ENCODE results near the gene GOLT1B. TPM values are rescaled to one million over a fixed set of nuclear protein-coding genes. Genes with fewer than 3 reads are reported as not detected.
"Not testable (repeated sequence)": the region's sequence is repeated elsewhere in the genome, so short reads cannot be mapped to it uniquely, and the experiment has no call there.

Gene GOLT1B, protein sequence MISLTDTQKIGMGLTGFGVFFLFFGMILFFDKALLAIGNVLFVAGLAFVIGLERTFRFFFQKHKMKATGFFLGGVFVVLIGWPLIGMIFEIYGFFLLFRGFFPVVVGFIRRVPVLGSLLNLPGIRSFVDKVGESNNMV
- total RNA-seq, result 26.3 and 30.8 TPM in 2 replicates
- long read RNA-seq, transcript GOLT1B-201 (5 exons, 3,227 nt), result major isoform, 84 of 101 reads
- long read RNA-seq, partial matches to known transcripts, result 0 of 101 reads
- long read RNA-seq, other reads (novel, unspliced or antisense), result 6 of 101 reads

DNA sequence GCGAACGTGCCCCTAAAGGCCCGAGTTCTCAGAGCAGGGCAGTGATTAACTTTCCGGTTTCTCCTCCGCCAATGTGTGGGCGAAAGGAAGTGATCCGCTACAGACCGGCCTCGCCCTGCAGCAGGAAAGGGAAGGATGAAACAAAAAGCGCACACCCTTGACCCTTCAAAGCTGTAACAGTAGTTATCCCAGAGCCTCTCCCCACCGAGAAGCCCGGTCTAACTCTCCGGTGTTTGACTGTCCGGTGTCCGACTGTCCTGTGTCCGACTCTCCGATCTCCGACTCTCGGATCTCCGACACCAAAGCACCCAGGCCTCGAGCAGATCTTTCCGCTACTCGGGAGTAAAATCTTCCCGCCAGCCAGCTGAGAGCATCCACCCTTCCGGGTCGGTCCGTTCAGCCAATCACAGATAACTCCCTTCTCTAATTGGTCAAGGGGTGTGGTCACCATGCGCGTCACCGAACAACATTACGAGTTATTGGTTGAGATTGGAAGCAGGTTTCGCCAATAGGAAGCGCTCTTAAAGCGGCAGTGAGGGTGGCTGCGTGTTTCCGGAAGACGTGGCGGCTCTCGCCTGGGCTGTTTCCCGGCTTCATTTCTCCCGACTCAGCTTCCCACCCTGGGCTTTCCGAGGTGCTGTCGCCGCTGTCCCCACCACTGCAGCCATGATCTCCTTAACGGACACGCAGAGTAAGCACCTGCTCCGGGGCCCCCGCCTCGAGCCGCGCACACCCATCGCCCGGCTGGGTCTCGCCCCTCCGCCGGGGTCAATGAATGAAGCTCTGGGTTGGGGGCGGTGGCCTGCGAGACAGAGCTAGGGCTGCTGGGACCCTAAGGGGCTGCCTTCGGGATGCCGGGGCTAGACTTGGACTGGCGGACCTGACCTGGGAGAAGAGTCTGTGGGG is at the start of gene GOLT1B, which contains the start of gene RECQL:
Gene GOLT1B, plus strand, starts transcription at position 532 of the 906 bp plus-strand sequence. Its CDS starts 135 bp downstream, at position 667.
Gene RECQL, minus strand, starts transcription at position 378 of the 906 bp plus-strand sequence. CDS start 2,065 bp downstream, outside the sequence.
- peaks cover 20% of the 10 kb centered on the region for H3K4me1 Mint-ChIP-seq
- H3K9me3 Mint-ChIP-seq, result no peaks in the 10 kb centered on the region
- no peaks in the 10 kb centered on the region for H3K27me3 Mint-ChIP-seq (ENCODE audit: low read depth)
- peak; percentile 79 for DNase-seq (ENCODE audit: low read depth, low spot score)
- H3K4me3 Mint-ChIP-seq, result no peak within 1 kb of the TSS
- H3K27ac Mint-ChIP-seq (ENCODE audit: unreplicated experiment), result no peak within 1 kb of the TSS
- TF ChIP-seq, protein P1, sequence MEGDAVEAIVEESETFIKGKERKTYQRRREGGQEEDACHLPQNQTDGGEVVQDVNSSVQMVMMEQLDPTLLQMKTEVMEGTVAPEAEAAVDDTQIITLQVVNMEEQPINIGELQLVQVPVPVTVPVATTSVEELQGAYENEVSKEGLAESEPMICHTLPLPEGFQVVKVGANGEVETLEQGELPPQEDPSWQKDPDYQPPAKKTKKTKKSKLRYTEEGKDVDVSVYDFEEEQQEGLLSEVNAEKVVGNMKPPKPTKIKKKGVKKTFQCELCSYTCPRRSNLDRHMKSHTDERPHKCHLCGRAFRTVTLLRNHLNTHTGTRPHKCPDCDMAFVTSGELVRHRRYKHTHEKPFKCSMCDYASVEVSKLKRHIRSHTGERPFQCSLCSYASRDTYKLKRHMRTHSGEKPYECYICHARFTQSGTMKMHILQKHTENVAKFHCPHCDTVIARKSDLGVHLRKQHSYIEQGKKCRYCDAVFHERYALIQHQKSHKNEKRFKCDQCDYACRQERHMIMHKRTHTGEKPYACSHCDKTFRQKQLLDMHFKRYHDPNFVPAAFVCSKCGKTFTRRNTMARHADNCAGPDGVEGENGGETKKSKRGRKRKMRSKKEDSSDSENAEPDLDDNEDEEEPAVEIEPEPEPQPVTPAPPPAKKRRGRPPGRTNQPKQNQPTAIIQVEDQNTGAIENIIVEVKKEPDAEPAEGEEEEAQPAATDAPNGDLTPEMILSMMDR (conservative IDR thresholded peaks at IDR 0.05), result no peak
- H3K36me3 Mint-ChIP-seq (ENCODE audit: low read depth), result no peaks in the 10 kb centered on the region

DNA sequence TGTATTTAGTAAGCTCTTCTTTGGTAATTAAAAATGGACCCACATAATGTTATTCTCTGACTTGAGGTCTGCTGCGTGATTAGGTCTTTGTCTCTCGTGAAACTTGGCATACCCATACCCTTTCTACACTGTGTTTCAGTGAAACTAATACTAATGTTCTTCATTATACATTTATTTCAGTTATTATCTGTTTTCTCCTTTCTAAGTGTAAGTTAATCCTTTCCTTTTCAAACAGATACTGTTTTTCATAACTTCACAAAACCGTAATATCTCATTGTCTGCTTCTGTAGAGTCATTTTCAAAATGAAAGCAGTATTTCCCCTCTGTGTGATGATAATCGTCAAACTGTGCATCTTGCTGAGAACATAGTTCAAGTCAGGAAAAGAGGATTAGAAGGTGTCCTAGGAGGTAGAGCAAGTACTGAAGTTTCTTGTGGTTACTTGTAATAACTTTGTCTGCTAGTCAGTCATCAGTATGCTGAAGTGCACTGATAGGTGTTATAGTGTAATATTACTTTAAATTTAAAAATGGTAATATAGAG is 48.2 kb upstream of the GOLT1B start:
- DNase-seq (ENCODE audit: low read depth, low spot score), result no peak
- Mint-ChIP-seq H3K36me3 (ENCODE audit: low read depth) (peaks cover 15% of the 10 kb centered on the region), H3K27me3 (ENCODE audit: low read depth) (no peaks in the 10 kb centered on the region), H3K9me3 (no peaks in the 10 kb centered on the region), H3K4me1 (no peaks in the 10 kb centered on the region), H3K27ac (ENCODE audit: unreplicated experiment) (no peak overlapping the region), H3K4me3 (no peak overlapping the region)
- TF ChIP-seq, protein P1 (conservative IDR thresholded peaks at IDR 0.05), result no peak

DNA sequence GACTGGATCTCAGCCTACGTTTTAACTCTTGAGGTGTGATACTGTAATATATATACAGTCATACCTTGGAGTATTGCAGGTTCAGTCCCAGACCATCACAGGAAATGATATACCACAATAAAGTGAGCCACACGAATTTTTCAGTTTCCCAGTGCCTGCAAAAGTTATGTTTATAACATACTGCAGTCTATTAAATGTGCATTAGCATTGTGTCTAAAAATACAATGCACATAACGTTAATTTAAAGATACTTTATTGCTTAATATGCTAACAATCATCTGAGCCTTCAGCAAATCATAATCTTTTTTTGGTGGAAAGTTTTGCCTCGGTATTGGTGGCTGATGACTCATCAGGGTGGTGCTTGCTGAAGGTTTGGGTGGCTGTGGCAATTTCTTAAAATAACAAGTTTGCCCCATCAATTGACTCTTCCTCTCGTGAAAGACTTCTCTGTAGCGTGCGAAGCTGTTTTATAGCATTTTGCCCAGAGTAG is 45.3 kb upstream of the GOLT1B start:
- H3K9me3 Mint-ChIP-seq, result no peaks in the 10 kb centered on the region

DNA sequence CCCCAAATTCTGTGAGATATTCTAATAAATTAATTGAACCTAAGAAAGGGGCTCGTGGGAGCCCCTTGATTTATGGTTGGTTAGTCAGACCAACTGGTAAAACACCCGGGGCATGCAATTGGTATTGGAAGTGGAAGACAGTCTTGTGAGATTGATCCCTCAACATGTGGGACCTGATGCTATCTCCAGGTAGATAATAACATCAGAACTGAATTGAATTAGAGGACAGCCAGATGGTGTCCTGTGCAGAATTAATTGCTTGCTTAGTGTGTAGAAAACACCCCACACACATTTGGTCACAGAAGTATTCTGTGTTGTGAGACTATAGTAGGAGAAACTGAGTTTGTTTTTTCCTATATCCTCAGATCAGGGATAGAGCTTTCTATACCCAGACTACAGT is 42.1 kb upstream of the GOLT1B start:
- H3K27me3 Mint-ChIP-seq (ENCODE audit: low read depth), result no peaks in the 10 kb centered on the region
- peaks cover 16% of the 10 kb centered on the region for H3K36me3 Mint-ChIP-seq (ENCODE audit: low read depth)
- H3K4me1 Mint-ChIP-seq, result no peaks in the 10 kb centered on the region
- H3K27ac Mint-ChIP-seq (ENCODE audit: unreplicated experiment), result no peak overlapping the region
- no peak for DNase-seq (ENCODE audit: low read depth, low spot score)
- H3K4me3 Mint-ChIP-seq, result no peak overlapping the region
- H3K9me3 Mint-ChIP-seq, result peaks cover 3% of the 10 kb centered on the region
- TF ChIP-seq, protein P1 (conservative IDR thresholded peaks at IDR 0.05), result no peak

More for the DNA sequence above, 45.3 kb upstream of the GOLT1B start:
- Mint-ChIP-seq H3K27ac (ENCODE audit: unreplicated experiment) (no peak overlapping the region), H3K36me3 (ENCODE audit: low read depth) (peaks cover 13% of the 10 kb centered on the region), H3K27me3 (ENCODE audit: low read depth) (no peaks in the 10 kb centered on the region), H3K4me1 (no peaks in the 10 kb centered on the region), H3K4me3 (no peak overlapping the region)
- TF ChIP-seq, protein P1 (conservative IDR thresholded peaks at IDR 0.05), result no peak
- DNase-seq (ENCODE audit: low read depth, low spot score), result no peak

DNA sequence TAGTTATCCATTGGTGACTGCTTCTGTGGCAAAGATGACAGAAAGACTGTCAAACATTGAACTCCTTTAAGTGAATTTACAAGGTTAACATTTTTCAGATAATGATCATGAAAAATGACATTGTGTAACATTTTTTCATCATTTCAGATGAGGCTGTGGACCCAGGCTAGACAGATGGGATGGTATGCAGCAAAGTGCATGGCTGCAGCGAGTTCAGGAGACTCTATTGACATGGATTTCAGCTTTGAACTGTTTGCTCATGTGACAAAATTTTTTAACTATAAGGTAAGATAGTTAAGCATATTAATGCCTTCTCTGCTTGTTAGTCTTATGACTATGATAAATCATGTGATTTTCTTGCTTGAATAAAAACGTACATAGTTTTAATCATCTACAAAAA is 34.3 kb upstream of the GOLT1B start:
- H3K4me1 Mint-ChIP-seq, result not testable (repeated sequence)

More for the DNA sequence above, 34.3 kb upstream of the GOLT1B start:
- H3K27ac Mint-ChIP-seq (ENCODE audit: unreplicated experiment); H3K9me3 Mint-ChIP-seq; H3K4me3 Mint-ChIP-seq; H3K27me3 Mint-ChIP-seq (ENCODE audit: low read depth); DNase-seq (ENCODE audit: low read depth, low spot score): not testable (repeated sequence)
- H3K36me3 Mint-ChIP-seq (ENCODE audit: low read depth), result peaks cover 19% of the 10 kb centered on the region
